ENCODE measurements around the gene CSNK1G2.

CSNK1G2 gene

GRCh38 chr19:1929021-1929742 is 11.8 kb upstream of the CSNK1G2 start:
- peak overlapping the region; percentile 49 for H3K4me3 ChIP-seq
- peaks cover 69% of the 10 kb centered on the region for H3K4me1 ChIP-seq
- H3K9me3 ChIP-seq = peaks cover 16% of the 10 kb centered on the region
- peak overlapping the region; percentile 90 for H3K4me2 ChIP-seq
- TF ChIP-seq Cebpa-rat (IDR thresholded peaks at IDR 0.05) = no peak
- no peak overlapping the region for H3K27ac ChIP-seq
- 0 out of 2 replicates have a peak, but pooled peaks cover 5% of the 10 kb centered on the region for H4K20me1 ChIP-seq
- H3K36me3 ChIP-seq = peaks cover 15% of the 10 kb centered on the region
- peaks cover 19% of the 10 kb centered on the region for H3K27me3 ChIP-seq
- no peak overlapping the region for H3K9ac ChIP-seq

- Histone ChIP-seq H3K4me2 (no peak overlapping the region), H4K20me1 (0 out of 2 replicates have a peak, but pooled peaks cover 5% of the 10 kb centered on the region), H3K9ac (no peak overlapping the region), H3K4me3 (no peak overlapping the region), H3K4me1 (peaks cover 55% of the 10 kb centered on the region), H3K36me3 (0 out of 2 replicates have a peak, but pooled peaks cover 3% of the 10 kb centered on the region), H3K27ac (no peak overlapping the region), H3K27me3 (peaks cover 19% of the 10 kb centered on the region), H3K9me3 (peaks cover 30% of the 10 kb centered on the region)
- no peak for TF ChIP-seq Cebpa-rat (IDR thresholded peaks at IDR 0.05)
Observed at GRCh38 chr19:1931445-1931844, 9.5 kb upstream of the CSNK1G2 start.

- 0 out of 2 replicates have a peak, but pooled peaks cover 5% of the 10 kb centered on the region for H4K20me1 ChIP-seq
- peaks cover 30% of the 10 kb centered on the region for H3K9me3 ChIP-seq
- H3K27me3 ChIP-seq = peaks cover 19% of the 10 kb centered on the region
- TF ChIP-seq Cebpa-rat (IDR thresholded peaks at IDR 0.05) = no peak
- H3K4me2 ChIP-seq = no peak overlapping the region
- H3K4me3 ChIP-seq = no peak overlapping the region
- peaks cover 45% of the 10 kb centered on the region for H3K4me1 ChIP-seq
- 0 out of 2 replicates have a peak, but pooled peaks cover 3% of the 10 kb centered on the region for H3K36me3 ChIP-seq
- no peak overlapping the region for H3K9ac ChIP-seq
- no peak overlapping the region for H3K27ac ChIP-seq
Observed at GRCh38 chr19:1932395-1932794, 8.6 kb upstream of the CSNK1G2 start.

GRCh38 chr19:1933244-1933643 is 7.7 kb upstream of the CSNK1G2 start:
- TF ChIP-seq Cebpa-rat (IDR thresholded peaks at IDR 0.05) = no peak
- H3K4me2 ChIP-seq = peak overlapping the region; percentile 59

GRCh38 chr19:1933942-1934341 is 7.0 kb upstream of the CSNK1G2 start:
- H3K9ac ChIP-seq = no peak overlapping the region
- peaks cover 30% of the 10 kb centered on the region for H3K9me3 ChIP-seq
- peak overlapping the region; percentile 59 for H3K4me2 ChIP-seq
- H3K27me3 ChIP-seq = peaks cover 4% of the 10 kb centered on the region
- 0 out of 2 replicates have a peak, but pooled peaks cover 3% of the 10 kb centered on the region for H3K36me3 ChIP-seq
- peaks cover 37% of the 10 kb centered on the region for H3K4me1 ChIP-seq
- no peak overlapping the region for H3K27ac ChIP-seq
- no peak for TF ChIP-seq Cebpa-rat (IDR thresholded peaks at IDR 0.05)
- H4K20me1 ChIP-seq = 0 out of 2 replicates have a peak, but pooled peaks cover 5% of the 10 kb centered on the region
- H3K4me3 ChIP-seq = no peak overlapping the region

More at GRCh38 chr19:1933244-1933643, 7.7 kb upstream of the CSNK1G2 start:
- peak overlapping the region; percentile 34; the same call in 1 of the 2 replicates for H3K9ac ChIP-seq
- H3K36me3 ChIP-seq = 0 out of 2 replicates have a peak, but pooled peaks cover 3% of the 10 kb centered on the region
- 0 out of 2 replicates have a peak, but pooled peaks cover 5% of the 10 kb centered on the region for H4K20me1 ChIP-seq
- peaks cover 30% of the 10 kb centered on the region for H3K9me3 ChIP-seq
- peaks cover 38% of the 10 kb centered on the region for H3K4me1 ChIP-seq
- no peak overlapping the region for H3K4me3 ChIP-seq
- H3K27ac ChIP-seq = no peak overlapping the region
- peaks cover 10% of the 10 kb centered on the region for H3K27me3 ChIP-seq

- no peak overlapping the region for H3K27ac ChIP-seq
- 0 out of 2 replicates have a peak, but pooled peaks cover 3% of the 10 kb centered on the region for H3K36me3 ChIP-seq
Observed at GRCh38 chr19:1935484-1936208, 5.3 kb upstream of the CSNK1G2 start.

GRCh38 chr19:1936430-1936829 is 4.5 kb upstream of the CSNK1G2 start:
- H3K4me2 ChIP-seq = no peak overlapping the region
- peaks cover 31% of the 10 kb centered on the region for H3K4me1 ChIP-seq
- no peak for TF ChIP-seq Cebpa-rat (IDR thresholded peaks at IDR 0.05)
- H3K9me3 ChIP-seq = peaks cover 26% of the 10 kb centered on the region
- no peaks in the 10 kb centered on the region for H3K27me3 ChIP-seq
- H3K36me3 ChIP-seq = 0 out of 2 replicates have a peak, but pooled peaks cover 3% of the 10 kb centered on the region
- H3K9ac ChIP-seq = no peak overlapping the region
- no peaks in the 10 kb centered on the region for H4K20me1 ChIP-seq
- no peak overlapping the region for H3K4me3 ChIP-seq
- no peak overlapping the region for H3K27ac ChIP-seq

More at GRCh38 chr19:1935484-1936208, 5.3 kb upstream of the CSNK1G2 start:
- no peak for TF ChIP-seq Cebpa-rat (IDR thresholded peaks at IDR 0.05)
- Histone ChIP-seq H3K4me2 (no peak overlapping the region), H3K4me1 (peaks cover 33% of the 10 kb centered on the region), H3K27me3 (no peaks in the 10 kb centered on the region), H4K20me1 (no peaks in the 10 kb centered on the region), H3K9me3 (peaks cover 30% of the 10 kb centered on the region), H3K9ac (no peak overlapping the region), H3K4me3 (no peak overlapping the region)

- H3K9ac ChIP-seq = no peak overlapping the region
- peaks cover 20% of the 10 kb centered on the region for H3K9me3 ChIP-seq
- no peak overlapping the region for H3K4me2 ChIP-seq
- peaks cover 3% of the 10 kb centered on the region for H4K20me1 ChIP-seq
- TF ChIP-seq Cebpa-rat (IDR thresholded peaks at IDR 0.05) = no peak
- H3K27me3 ChIP-seq = no peaks in the 10 kb centered on the region
- peaks cover 31% of the 10 kb centered on the region for H3K4me1 ChIP-seq
- H3K36me3 ChIP-seq = 0 out of 2 replicates have a peak, but pooled peaks cover 3% of the 10 kb centered on the region
- H3K27ac ChIP-seq = no peak overlapping the region
- no peak overlapping the region for H3K4me3 ChIP-seq
Observed at GRCh38 chr19:1936916-1937610, 3.9 kb upstream of the CSNK1G2 start.

GRCh38 chr19:1938071-1938470 is 2.9 kb upstream of the CSNK1G2 start:
- Histone ChIP-seq H3K27ac (no peak overlapping the region), H3K9me3 (peaks cover 14% of the 10 kb centered on the region), H4K20me1 (peaks cover 13% of the 10 kb centered on the region), H3K9ac (no peak overlapping the region), H3K4me1 (peaks cover 28% of the 10 kb centered on the region), H3K36me3 (0 out of 2 replicates have a peak, but pooled peaks cover 3% of the 10 kb centered on the region), H3K27me3 (no peaks in the 10 kb centered on the region), H3K4me3 (no peak overlapping the region), H3K4me2 (no peak overlapping the region)
- TF ChIP-seq Cebpa-rat (IDR thresholded peaks at IDR 0.05) = no peak
